GM18951 (cell line): ENCODE results near the gene TMEM150C.
"Not testable (repeated sequence)": the region's sequence is repeated elsewhere in the genome, so short reads cannot be mapped to it uniquely, and the experiment has no call there.

Source experiments
- POLR2A ChIP-seq: IDR thresholded peaks from 4 replicates; pipeline ENCODE4 v1.6.1; 2011; ENCODE audit warnings: mild to moderate bottlenecking; ENCODE audit not compliant: insufficient read length, insufficient read depth; ENCODE audit errors: extremely low read depth
- in situ Hi-C: fragments of 300-500 bp; cut with MboI; formaldehyde crosslinking; loops from one replicate; pipeline ENCODE4 v1.12.0; 2022; ENCODE audit warnings: low sequenced_read_pairs, mixed read lengths, inconsistent platforms; ENCODE audit not compliant: unreplicated experiment

TMEM150C gene

GRCh38 chr4:82555276-82555675 is 6.5 kb downstream of the TMEM150C start:
- TF ChIP-seq POLR2A = no peak
- in situ Hi-C loops = no loop called here

- TF ChIP-seq POLR2A = no peak
- in situ Hi-C loops = no loop called here
Observed at GRCh38 chr4:82553020-82553419, 8.8 kb downstream of the TMEM150C start.

- in situ Hi-C loops = no loop called here
- no peak for TF ChIP-seq POLR2A
Observed at GRCh38 chr4:82551734-82552133, 10.1 kb downstream of the TMEM150C start.

GRCh38 chr4:82547850-82548249 is 13.9 kb downstream of the TMEM150C start:
- in situ Hi-C loops = not testable (repeated sequence)

- in situ Hi-C loops = no loop called here
- TF ChIP-seq POLR2A = no peak
Observed at GRCh38 chr4:82543131-82543530, 18.7 kb downstream of the TMEM150C start.

- TF ChIP-seq POLR2A = no peak
- in situ Hi-C loops = no loop called here
Observed at GRCh38 chr4:82542642-82543041, 19.1 kb downstream of the TMEM150C start.

- in situ Hi-C loops = no loop called here
- TF ChIP-seq POLR2A = no peak
Observed at GRCh38 chr4:82529322-82529721, 32.5 kb downstream of the TMEM150C start.

GRCh38 chr4:82528868-82529267 is 32.9 kb downstream of the TMEM150C start:
- no peak for TF ChIP-seq POLR2A
- in situ Hi-C loops = no loop called here

- in situ Hi-C loops = no loop called here
- no peak for TF ChIP-seq POLR2A
Observed at GRCh38 chr4:82528074-82528473, 33.7 kb downstream of the TMEM150C start.

GRCh38 chr4:82525307-82525911 is 36.4 kb downstream of the TMEM150C start:
- no peak for TF ChIP-seq POLR2A
- in situ Hi-C loops = no loop called here

- TF ChIP-seq POLR2A = no peak
- in situ Hi-C loops = no loop called here
Observed at GRCh38 chr4:82524570-82525152, 37.1 kb downstream of the TMEM150C start.

- in situ Hi-C loops = no loop called here
- TF ChIP-seq POLR2A = no peak
Observed at GRCh38 chr4:82523179-82523578, 38.6 kb downstream of the TMEM150C start.

- in situ Hi-C loops = no loop called here
- no peak for TF ChIP-seq POLR2A
Observed at GRCh38 chr4:82522472-82522871, 39.3 kb downstream of the TMEM150C start.

GRCh38 chr4:82521283-82521682 is 40.5 kb downstream of the TMEM150C start:
- in situ Hi-C loops = no loop called here
- TF ChIP-seq POLR2A = no peak

GRCh38 chr4:82519776-82520175 is 42.0 kb downstream of the TMEM150C start:
- in situ Hi-C loops = no loop called here
- no peak for TF ChIP-seq POLR2A
